H1 (cell line): ENCODE data around the gene BAD. TPM values are rescaled to one million over a fixed set of nuclear protein-coding genes. Genes with fewer than 3 reads are reported as not detected.

Source experiments
- BCL11A ChIP-seq, 2 experiments: IDR thresholded peaks; one replicate each; pipeline ENCODE4 v1.6.1; 2011; ENCODE audit warnings: low read depth in 2 of 2, low read length in 2 of 2, mild to moderate bottlenecking in 2 of 2
- CBX5 ChIP-seq: fragments of 300-800, 300-1000 bp; sonication (generic); IDR thresholded peaks from 2 replicates; pipeline ENCODE4 v1.7.1; 2016; ENCODE audit warnings: antibody characterized with exemption, low read length, low read depth
- CHD2 ChIP-seq: IDR thresholded peaks from 2 replicates; pipeline ENCODE4 v1.6.1; 2012; ENCODE audit warnings: low read length, improper control_type of control experiment
- E2F6 ChIP-seq: IDR thresholded peaks from 2 replicates; pipeline ENCODE4 v1.6.1; 2012; ENCODE audit warnings: inconsistent platforms
- EP300 ChIP-seq, 2 experiments: IDR thresholded peaks; 1 replicate in 1 of 2; 2 replicates in 1 of 2; pipeline ENCODE4 v1.6.1; 2011 to 2012; ENCODE audit warnings: low read depth in 2 of 2, low read length in 2 of 2, mild to moderate bottlenecking in 2 of 2, borderline replicate concordance in 1 of 2, inconsistent platforms in 1 of 2, moderate library complexity in 1 of 2
- HDAC2 ChIP-seq, 2 experiments: fragments of 300-600 bp in 1 of 2; sonication (generic) in 1 of 2; IDR thresholded peaks; 2 replicates each; pipeline ENCODE4 v1.6.1; 2011 to 2012; ENCODE audit warnings: low read depth in 2 of 2, low read length in 2 of 2, mild to moderate bottlenecking in 2 of 2, moderate library complexity in 2 of 2, borderline replicate concordance in 1 of 2, inconsistent platforms in 1 of 2
- HDAC6 ChIP-seq: IDR thresholded peaks from one replicate; pipeline ENCODE4 v1.7.1; 2012; ENCODE audit warnings: low read depth, mild to moderate bottlenecking, inconsistent platforms, low read length, moderate library complexity
- KDM1A ChIP-seq: fragments of 200-600, 300-600 bp; sonication (generic); IDR thresholded peaks from 2 replicates; pipeline ENCODE4 v1.7.1; 2016; ENCODE audit warnings: mild to moderate bottlenecking, low read length, borderline replicate concordance
- KDM5A ChIP-seq: fragments of 200-600 bp; IDR thresholded peaks from 2 replicates; pipeline ENCODE4 v1.7.1; 2012; ENCODE audit warnings: mild to moderate bottlenecking, low read length, inconsistent platforms, mixed read lengths
- POLR2A ChIP-seq, 2 experiments: IDR thresholded peaks; 1 replicate in 1 of 2; 2 replicates in 1 of 2; pipeline ENCODE4 v1.6.1; 2011; ENCODE audit warnings: low read depth in 2 of 2, low read length in 2 of 2, mild to moderate bottlenecking in 2 of 2; ENCODE audit errors: control extremely low read depth in 1 of 2
- POU5F1 ChIP-seq: IDR thresholded peaks from 2 replicates; pipeline ENCODE4 v1.6.1; 2011; ENCODE audit warnings: low read depth, mild to moderate bottlenecking, low read length, moderate library complexity
- SAP30 ChIP-seq: fragments of 300-600 bp; sonication (generic); IDR thresholded peaks from 2 replicates; pipeline ENCODE4 v1.7.1; 2012; ENCODE audit warnings: low read length, moderate library complexity, mild to moderate bottlenecking, inconsistent platforms; ENCODE audit not compliant: insufficient read depth, insufficient replicate concordance
- SIRT6 ChIP-seq: IDR thresholded peaks from one replicate; pipeline ENCODE4 v1.7.1; 2012; ENCODE audit warnings: low read length, inconsistent platforms
- SP1 ChIP-seq: IDR thresholded peaks from 2 replicates; pipeline ENCODE4 v1.6.1; 2011; ENCODE audit warnings: low read depth, low read length
- SRF ChIP-seq: IDR thresholded peaks from 2 replicates; pipeline ENCODE4 v1.6.1; 2011; ENCODE audit warnings: mild to moderate bottlenecking, low read depth, low read length, moderate library complexity
- TAF1 ChIP-seq: IDR thresholded peaks from 2 replicates; pipeline ENCODE4 v1.6.1; 2011; ENCODE audit warnings: mild to moderate bottlenecking, low read depth, low read length
- TEAD4 ChIP-seq: IDR thresholded peaks from 2 replicates; pipeline ENCODE4 v1.6.1; 2012; ENCODE audit warnings: low read depth, low read length, inconsistent platforms, mixed read lengths
- USF2 ChIP-seq: IDR thresholded peaks from 2 replicates; pipeline ENCODE4 v1.6.1; 2011; ENCODE audit warnings: low read length, improper control_type of control experiment
- YY1 ChIP-seq: IDR thresholded peaks from 2 replicates; pipeline ENCODE4 v1.6.1; 2011; ENCODE audit warnings: low read depth, mild to moderate bottlenecking, low read length
- polyA plus RNA-seq, 7 experiments: library from polyadenylated mRNA; depleted of rRNA in 3 of 7; stranded (reverse) in 5 of 7; unstranded in 2 of 7; fragments of >200 nt in 5 of 7; fragments of 200-250 nt in 2 of 7; gene quantifications; 1 replicate in 5 of 7; 2 replicates in 1 of 7; 4 replicates in 1 of 7; pipeline versions ENCODE4 v1.2.1 to v1.2.3, GENCODE V29; 2011 to 2013; ENCODE audit warnings: missing spikeins in 2 of 7, mixed read lengths in 2 of 7
- total RNA-seq: library from RNA; stranded (reverse); fragmentation: NEBNext Ultra II Directional; extraction: Animal tissue kit (Norgen Biotek cat#: 25700); gene quantifications from 2 replicates; pipeline ENCODE4 v1.2.1, GENCODE V29; 2021

BAD gene
- total and polyA plus RNA-seq, 2 of the 8 experiments (the other 6 are each of a cell fraction or from before 2014, with no cell fraction given) = 23.1 to 33.7 TPM

GRCh38 chr11:64284048-64284961, at the start of gene BAD (continued):
- TF ChIP-seq CBX5 (no peak), EP300 (IDR thresholded peaks at IDR 0.05; ENCODE audit: borderline replicate concordance in 1 of 2, low read depth in 2 of 2, low read length in 2 of 2) (no peak), CHD2 (peak; percentile 73; the same call in 1 of the 2 replicates), SIRT6 (no peak), HDAC6 (no peak), E2F6 (no peak), USF2 (no peak), YY1 (0 out of 2 replicates have a peak, but pooled peaks have one; percentile 30), POLR2A (IDR thresholded peaks at IDR 0.05; ENCODE audit: control extremely low read depth in 1 of 2, low read depth in 2 of 2, low read length in 2 of 2) (peak in 1 of 2 experiments; percentile 25; a peak in 1 of 3 replicates), HDAC2 (IDR thresholded peaks at IDR 0.05; ENCODE audit: borderline replicate concordance in 1 of 2, low read depth in 2 of 2, low read length in 2 of 2) (no peak), TAF1 (peak; percentile 61; the same call in 1 of the 2 replicates), BCL11A (IDR thresholded peaks at IDR 0.05; ENCODE audit: low read depth in 2 of 2, low read length in 2 of 2) (no peak), SRF (no peak), SP1 (peak; percentile 89), KDM5A (no peak), KDM1A (no peak), SAP30 (no peak), POU5F1 (no peak), TEAD4 (no peak)
